Measurements from ENCODE around the gene CACNA1E.

GRCh38 chr1:181559142-181559541, 75.8 kb downstream of the CACNA1E start:
- TF ChIP-seq, protein P1, sequence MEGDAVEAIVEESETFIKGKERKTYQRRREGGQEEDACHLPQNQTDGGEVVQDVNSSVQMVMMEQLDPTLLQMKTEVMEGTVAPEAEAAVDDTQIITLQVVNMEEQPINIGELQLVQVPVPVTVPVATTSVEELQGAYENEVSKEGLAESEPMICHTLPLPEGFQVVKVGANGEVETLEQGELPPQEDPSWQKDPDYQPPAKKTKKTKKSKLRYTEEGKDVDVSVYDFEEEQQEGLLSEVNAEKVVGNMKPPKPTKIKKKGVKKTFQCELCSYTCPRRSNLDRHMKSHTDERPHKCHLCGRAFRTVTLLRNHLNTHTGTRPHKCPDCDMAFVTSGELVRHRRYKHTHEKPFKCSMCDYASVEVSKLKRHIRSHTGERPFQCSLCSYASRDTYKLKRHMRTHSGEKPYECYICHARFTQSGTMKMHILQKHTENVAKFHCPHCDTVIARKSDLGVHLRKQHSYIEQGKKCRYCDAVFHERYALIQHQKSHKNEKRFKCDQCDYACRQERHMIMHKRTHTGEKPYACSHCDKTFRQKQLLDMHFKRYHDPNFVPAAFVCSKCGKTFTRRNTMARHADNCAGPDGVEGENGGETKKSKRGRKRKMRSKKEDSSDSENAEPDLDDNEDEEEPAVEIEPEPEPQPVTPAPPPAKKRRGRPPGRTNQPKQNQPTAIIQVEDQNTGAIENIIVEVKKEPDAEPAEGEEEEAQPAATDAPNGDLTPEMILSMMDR (IDR thresholded peaks at IDR 0.05) = no peak
- TF ChIP-seq POLR2A (IDR thresholded peaks at IDR 0.05) = no peak

Measured in lower leg skin (tissue), 3 donors.